ENCODE results near the gene ABHD6. TPM values are rescaled to one million over a fixed set of nuclear protein-coding genes. Genes with fewer than 3 reads are reported as not detected.

Gene ABHD6
- total RNA-seq, 2 experiments from 2014 or later = 3.9 to 4.1 TPM

DNA sequence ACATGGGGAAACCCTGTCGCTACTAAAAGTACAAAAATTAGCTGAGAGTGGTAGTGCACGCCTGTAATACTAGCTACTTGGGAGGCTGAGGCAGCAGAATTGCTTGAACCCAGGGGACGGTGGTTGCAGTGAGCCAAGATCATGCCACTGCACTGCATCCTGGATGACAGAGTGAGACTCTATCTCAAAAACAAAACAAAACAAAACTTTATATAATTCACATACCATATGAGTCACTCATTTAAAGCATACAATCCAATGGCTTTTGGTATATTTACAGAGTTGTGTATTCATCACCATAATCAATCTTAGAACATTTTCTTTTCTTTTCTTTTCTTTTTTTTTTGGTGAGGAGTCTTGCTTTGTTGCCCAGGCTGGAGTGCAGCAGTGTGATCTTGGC is 103.8 kb downstream of the ABHD6 start:
- no peak for DNase-seq
- no peaks in the 10 kb centered on the region for H3K9me3 Mint-ChIP-seq
- no peaks in the 10 kb centered on the region for H3K27me3 Mint-ChIP-seq
- POLR2A ChIA-PET = interaction anchor here (1.0 kb wide), 1 partner anchor 13 kb away, joined by 3 read pairs; no protein-coding TSS in a partner anchor
- intact Hi-C loops (cut with micrococcal nuclease) = no loop called here
- no peak overlapping the region for H3K4me3 Mint-ChIP-seq
- H3K27ac Mint-ChIP-seq = no peak overlapping the region
- CTCF ChIA-PET = no interaction called here
- H3K36me3 Mint-ChIP-seq = peaks cover 13% of the 10 kb centered on the region
- peaks cover 20% of the 10 kb centered on the region for H3K4me1 Mint-ChIP-seq (ENCODE audit: low read depth)

DNA sequence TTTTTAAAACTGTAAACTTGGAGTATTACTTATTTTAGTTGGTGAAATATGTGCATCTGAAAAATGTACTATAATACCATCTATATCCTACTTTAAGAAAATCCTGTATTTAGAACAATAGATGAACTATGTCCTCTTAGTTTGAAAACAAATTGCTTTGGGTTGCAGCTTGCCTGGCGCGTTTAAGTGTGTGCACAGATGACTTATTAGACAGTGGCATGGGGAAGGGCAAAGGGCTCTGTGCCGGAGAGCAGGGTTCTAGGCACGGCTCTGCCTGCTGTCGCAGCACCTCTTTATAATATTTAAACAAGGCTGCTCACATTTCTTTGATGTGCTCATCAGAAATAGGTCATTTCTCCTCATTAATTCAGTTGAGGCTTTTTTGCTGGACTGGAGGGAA is 105.1 kb downstream of the ABHD6 start:
- H3K4me1 Mint-ChIP-seq (ENCODE audit: low read depth) = peaks cover 23% of the 10 kb centered on the region
- ChIA-PET POLR2A (no interaction called here), CTCF (no interaction called here)
- intact Hi-C loops (cut with micrococcal nuclease) = no loop called here
- no peaks in the 10 kb centered on the region for H3K27me3 Mint-ChIP-seq
- peaks cover 18% of the 10 kb centered on the region for H3K36me3 Mint-ChIP-seq
- no peak overlapping the region for H3K27ac Mint-ChIP-seq
- no peaks in the 10 kb centered on the region for H3K9me3 Mint-ChIP-seq
- H3K4me3 Mint-ChIP-seq = no peak overlapping the region
- no peak for DNase-seq

Other genes with a start within 250 kb of the ABHD6 start
- 10 to 100 TPM; 23.1 to 26.0 TPM for gene FLNB, start 229.4 kb upstream of the ABHD6 start, total RNA-seq
- gene DNASE1L3, start 26.8 kb upstream of the ABHD6 start, total RNA-seq = not detected
- 10 to 100 TPM; 14.0 to 15.4 TPM for gene RPP14, start 68.5 kb downstream of the ABHD6 start, total RNA-seq
- gene HTD2, start 68.7 kb downstream of the ABHD6 start, total RNA-seq = 1 to 10 TPM; 7.6 to 9.5 TPM
- 10 to 100 TPM; 40.9 to 45.4 TPM for gene PXK, start 95.1 kb downstream of the ABHD6 start, total RNA-seq
- gene PDHB, start 196.0 kb downstream of the ABHD6 start, total RNA-seq = 10 to 100 TPM; 55.6 to 56.3 TPM

Data from activated CD4-positive, alpha-beta memory T cell treated with anti-CD3 and anti-CD28 coated beads for 36 hours (primary cell).